NOMO-1 treated with DMSO at 0.1 percent for 48 hours (cell line): ENCODE measurements around the gene KRTAP19-8.

Source experiments
- DNase-seq: peaks from one replicate; lab custom pipeline; 2025; ENCODE audit not compliant: unreplicated experiment; lab: John Stamatoyannopoulos, UW

KRTAP19-8 gene

DNA sequence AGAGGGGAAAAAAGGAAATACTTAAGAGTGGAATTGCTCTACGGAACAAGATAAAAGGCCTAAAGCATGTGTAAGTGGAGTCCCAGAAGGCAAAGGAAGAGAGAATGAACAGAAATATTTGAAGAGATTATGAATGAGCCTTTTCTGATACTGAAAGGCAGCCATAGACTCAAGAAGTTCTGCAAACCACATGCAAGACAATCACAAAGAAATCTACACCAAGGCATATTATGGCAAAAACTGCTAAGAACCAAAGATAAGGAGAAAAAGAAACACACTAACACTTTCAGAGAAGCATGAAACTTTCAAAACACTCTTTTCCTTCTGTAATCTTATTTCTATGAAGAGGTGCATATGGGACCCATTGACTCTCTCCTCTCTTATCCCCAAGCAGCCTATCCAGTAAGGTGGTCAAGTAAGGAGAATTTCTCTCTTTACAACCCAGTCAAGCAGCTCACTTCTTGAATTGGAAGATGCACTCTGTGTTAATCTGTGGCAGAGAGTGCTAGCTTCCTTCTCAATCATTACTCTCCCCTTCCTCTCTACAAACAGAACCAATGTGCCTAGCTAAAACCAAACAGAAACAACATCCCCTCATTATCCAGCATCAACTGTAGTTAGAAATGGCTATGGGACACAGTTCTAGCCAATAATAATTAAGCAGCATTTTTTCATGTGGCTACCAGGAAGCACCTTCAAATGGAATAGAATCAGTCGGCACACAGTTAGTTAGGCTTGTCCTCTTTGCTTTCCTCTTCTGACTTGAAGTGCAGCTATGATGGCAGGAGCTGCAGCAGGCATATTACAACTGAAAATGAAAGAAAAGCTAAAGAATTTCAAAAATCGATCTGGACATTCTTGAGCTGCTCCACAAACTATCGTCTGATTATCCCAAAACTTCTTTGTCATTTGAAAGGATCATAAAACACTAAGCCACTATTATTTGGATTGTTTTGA lies 25.9 kb downstream of the KRTAP19-8 start:
- no peak for DNase-seq

DNA sequence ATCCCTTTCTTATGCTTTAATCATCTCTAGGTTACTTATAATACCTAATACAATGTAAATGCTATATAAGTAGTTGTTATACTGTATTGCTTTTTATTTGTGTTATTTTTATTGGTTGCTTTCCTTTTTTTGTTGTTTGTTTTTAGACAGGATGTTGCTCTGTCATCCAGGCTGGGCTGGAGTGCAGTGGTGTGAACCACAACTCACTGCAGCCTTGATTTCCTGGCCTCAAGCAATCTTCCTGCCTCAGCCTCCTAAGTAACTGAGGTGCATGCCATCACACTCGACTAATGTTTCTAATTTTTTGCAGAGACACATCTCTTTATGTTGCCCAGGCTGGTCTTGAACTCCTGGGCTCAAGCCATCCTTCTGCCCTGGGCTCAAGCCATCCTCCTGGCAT lies 26.9 kb downstream of the KRTAP19-8 start:
- DNase-seq, result no peak

DNA sequence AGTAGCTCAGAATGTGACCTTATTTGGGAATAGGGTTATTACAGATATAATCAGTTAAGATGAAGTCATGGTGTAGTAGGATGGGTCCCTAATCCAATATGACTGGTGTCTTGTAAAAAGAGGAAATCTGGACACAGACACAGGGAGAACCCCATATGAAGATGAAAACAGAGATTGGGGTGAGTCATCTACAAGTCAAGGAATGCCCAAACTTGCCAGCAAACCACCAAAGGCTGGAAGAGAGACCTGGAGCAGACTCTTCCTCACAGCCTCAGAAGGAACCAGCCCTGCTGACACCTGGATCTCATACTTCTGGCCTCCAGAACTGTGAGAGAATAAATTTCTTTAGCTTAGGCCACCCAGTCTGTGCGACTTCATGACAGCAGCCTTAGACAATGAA lies 29.9 kb downstream of the KRTAP19-8 start:
- no peak for DNase-seq

DNA sequence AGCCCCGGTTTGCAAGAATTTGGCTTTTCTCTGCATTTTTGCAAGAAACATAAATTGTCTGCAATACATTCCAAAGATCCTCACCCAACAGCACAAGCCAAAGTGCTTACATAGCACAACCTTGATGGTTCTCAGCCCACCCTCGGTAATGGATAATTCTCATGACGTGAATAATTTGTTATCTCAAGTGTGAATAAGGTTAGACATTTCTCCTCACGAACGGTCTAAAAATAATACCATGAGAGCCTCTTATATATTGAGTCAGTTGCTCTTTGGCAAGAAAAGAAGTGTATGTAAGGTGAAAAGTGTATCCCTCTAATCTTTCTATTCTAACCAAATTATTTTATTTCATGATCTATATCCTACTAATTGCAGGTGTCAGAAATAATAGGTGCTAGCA lies 33.3 kb downstream of the KRTAP19-8 start:
- DNase-seq, result no peak

DNA sequence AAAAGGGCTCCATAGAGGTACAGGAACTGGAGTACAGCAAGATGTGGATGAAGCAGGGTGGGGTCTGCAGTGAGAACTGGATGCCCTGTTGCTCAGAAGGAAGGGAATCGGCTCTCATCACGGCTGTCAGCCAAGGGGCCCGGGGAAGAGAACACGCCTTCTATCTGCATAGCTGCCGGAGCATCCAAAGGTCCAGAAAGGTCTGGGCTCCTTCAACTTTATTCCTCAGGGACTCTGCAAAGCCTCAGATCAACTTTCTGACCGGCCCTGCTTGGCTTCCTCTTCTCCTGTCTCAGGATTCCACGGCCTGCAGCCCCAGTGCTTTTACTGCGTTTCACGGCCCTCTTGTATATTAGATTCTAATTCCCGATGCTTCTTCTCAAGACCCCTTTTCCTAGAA lies 34.8 kb downstream of the KRTAP19-8 start:
- DNase-seq, result no peak

DNA sequence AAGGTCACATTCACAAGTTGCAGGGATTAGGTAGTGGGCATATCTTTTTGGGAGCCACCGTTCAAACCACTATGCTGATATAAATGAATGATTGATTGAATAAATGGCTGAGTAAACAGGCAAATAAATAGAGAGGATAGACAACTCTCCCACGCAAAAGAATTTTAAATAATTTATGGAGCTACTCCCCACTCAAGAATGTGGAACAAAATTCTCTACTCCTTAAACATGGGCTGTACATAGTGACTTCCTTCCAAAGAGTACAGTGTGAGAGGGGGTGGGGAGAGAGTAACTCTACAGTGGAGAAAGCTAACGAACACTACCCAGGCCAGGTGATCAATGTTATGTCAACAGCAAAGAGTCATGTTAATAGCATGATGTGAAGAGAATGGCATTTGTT lies 40.7 kb downstream of the KRTAP19-8 start:
- no peak for DNase-seq

DNA sequence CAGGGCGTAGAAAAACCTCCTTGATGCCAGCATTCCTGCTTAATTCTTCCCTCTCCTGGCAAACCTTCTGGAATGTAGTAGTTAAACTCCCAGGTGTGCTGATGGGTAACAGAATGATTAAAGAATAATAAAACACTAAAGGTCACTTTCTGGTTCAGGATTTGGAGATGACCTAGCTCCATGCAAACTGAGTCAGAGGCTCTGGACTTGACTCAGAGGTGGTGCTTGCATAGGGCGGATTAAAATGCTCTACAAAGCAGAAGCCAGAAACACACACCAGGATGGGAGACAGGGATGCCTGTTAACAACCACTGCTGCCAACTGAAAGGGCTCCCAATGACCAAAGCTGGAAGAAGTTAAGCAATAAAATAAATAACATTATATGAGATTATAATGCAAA lies 41.5 kb downstream of the KRTAP19-8 start:
- no peak for DNase-seq

DNA sequence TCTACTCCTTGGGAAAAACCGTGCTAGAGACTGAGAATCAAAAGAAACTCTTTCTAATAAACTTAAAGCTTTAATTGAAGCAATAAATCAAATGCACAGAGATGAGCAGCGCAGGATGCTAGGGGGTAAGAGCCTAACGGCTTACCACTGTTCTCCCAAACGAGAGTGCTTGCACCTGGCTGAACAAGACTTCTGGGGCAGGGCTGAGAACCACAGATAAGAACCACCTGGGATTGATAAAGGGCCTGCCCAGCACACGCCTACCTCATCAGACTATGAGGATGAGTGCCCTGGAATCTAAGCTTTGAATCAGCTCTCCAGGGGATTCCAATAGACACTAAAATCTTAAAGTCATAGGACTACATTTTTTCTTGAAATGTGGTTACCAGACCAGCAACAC lies 43.3 kb downstream of the KRTAP19-8 start:
- DNase-seq, result no peak

DNA sequence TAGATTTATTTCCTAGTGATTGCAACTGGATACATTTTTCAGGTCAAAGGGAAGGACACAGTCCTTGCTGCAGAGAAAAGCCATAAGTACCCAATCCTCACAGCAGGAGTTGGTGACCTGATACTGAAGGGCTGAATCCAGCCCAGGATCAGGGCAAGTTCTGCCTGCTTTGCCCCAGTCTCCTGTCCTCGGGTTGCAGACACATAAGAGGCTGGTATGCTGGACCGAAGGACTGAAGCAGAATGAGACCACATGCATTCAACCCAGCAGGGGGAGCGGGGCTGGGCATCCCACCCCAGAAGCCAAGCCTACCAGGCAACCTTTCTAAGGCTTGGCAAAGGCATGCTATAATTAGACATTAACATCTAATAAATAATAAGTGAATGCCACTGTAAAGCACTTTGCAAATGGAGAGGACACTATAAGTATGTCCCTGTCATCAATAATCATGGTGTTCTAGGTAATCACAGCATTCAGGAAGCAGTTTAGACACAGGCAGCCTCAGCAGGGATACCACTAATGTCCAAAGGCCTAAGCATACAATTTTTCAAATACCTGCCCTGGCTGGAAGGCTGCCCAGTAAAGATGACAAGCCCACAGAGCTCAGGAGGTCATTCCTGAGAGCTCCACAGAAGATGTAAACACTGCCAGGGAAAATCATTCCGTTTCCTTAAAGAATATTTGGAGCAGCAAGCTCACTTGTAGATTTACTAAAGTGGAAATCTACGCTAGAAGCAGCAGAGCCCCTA lies 47.6 kb downstream of the KRTAP19-8 start:
- DNase-seq, result no peak

DNA sequence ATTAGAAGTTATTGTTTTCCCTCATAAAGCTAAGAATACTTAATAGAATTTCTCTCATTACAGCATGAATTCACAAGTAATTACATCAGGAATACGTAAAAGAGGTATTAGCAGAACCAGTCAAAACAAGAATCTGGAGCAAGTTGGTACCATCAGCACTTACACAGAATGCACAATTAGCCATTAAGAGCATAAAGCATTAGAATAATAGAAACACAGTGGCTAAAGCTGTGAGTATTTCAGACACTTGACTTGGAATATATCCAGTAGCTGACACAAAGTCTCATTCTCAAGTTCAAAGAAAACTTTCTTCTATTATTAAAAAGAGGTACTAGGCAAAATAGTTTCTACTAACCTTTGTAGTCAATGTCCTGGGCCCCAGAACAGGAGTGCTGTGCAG lies 49.6 kb downstream of the KRTAP19-8 start:
- no peak for DNase-seq
